Peyer's patch (tissue), 4 donors: ENCODE data around the gene VAV3.

ENCODE experiments used
- CTCF ChIP-seq, 6 experiments: fragments of 450-650 bp in 4 of 6; fragments of 200-600 bp in 2 of 6; sonication (generic) in 1 of 6; IDR thresholded peaks; one replicate each; pipeline ENCODE4 v1.5.1; 2017 to 2019; ENCODE audit warnings: antibody characterized with exemption in 6 of 6, mild to moderate bottlenecking in 3 of 6, moderate library complexity in 1 of 6
- POLR2A ChIP-seq, 2 donors: fragments of 450-650 bp; IDR thresholded peaks; one replicate each; pipeline ENCODE4 v1.5.1; 2017; ENCODE audit warnings: antibody characterized with exemption in 2 of 2, mild to moderate bottlenecking in 2 of 2, moderate library complexity in 2 of 2

DNA sequence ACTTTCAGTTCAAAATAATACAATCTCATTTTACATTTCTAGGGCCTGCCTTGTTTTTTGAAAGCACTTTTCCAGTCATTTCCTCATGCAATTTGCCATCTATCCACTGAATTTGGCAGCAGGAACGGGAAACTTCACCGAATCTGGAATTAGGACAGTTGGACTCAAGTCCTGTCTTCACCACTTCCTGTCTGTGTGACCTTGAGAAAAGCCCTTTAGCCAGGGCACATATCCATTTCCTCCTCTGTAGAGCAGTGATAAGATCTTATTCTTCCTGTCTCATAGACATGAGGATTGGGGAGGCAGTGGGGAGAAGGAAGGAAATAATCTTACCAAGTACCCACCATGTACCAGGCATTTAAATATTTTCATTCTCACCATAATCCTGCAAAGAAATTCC is 12.0 kb downstream of the VAV3 start:
- TF ChIP-seq CTCF (IDR thresholded peaks at IDR 0.05) (no peak), POLR2A (IDR thresholded peaks at IDR 0.05) (no peak)
